ENCODE results near the gene CDC42SE2. TPM values are rescaled to one million over a fixed set of nuclear protein-coding genes. Genes with fewer than 3 reads are reported as not detected.
A peak's percentile ranks its signal among the peaks of the same experiment; 100 is the strongest.

CDC42SE2 gene
- 100 to 1,000 TPM; 163 to 166 TPM for total RNA-seq

- Mint-ChIP-seq H3K36me3 (ENCODE audit: low read depth) (peaks cover 53% of the 10 kb centered on the region), H3K9me3 (no peaks in the 10 kb centered on the region), H3K4me1 (peaks cover 51% of the 10 kb centered on the region), H3K27ac (peak within 1 kb of the TSS; percentile 90), H3K4me3 (peak within 1 kb of the TSS; percentile 93), H3K27me3 (no peaks in the 10 kb centered on the region)
- peak; percentile 89 for DNase-seq
- ChIA-PET CTCF (interaction anchor here (0.7 to 7.5 kb wide), 19 partner anchors 10 to 187 kb away, joined by 3 to 88 read pairs (median 4); partner anchors contain the start of gene HINT1), POLR2A (interaction anchor here (0.6 to 15.7 kb wide), 43 partner anchors 9 to 372 kb away, joined by 3 to 572 read pairs (median 6); partner anchors contain the start of gene HINT1)
Observed at GRCh38 chr5:131263648-131264450, at the start of gene CDC42SE2. Gene CDC42SE2 (plus strand): TSS chr5:131264053. CDS start chr5:131359494, 95,441 bp downstream.

GRCh38 chr5:131214609-131215227, 49.1 kb upstream of the CDC42SE2 start:
- CTCF ChIA-PET = interaction anchor here (1.5 kb wide), 2 partner anchors 8 to 12 kb away, joined by 3 read pairs; no protein-coding TSS in a partner anchor
- POLR2A ChIA-PET = interaction anchor here (0.9 to 2.4 kb wide), 11 partner anchors 8 to 51 kb away, joined by 3 to 13 read pairs (median 3); partner anchors contain the start of genes CDC42SE2 and HINT1
- Mint-ChIP-seq H3K27me3 (no peaks in the 10 kb centered on the region), H3K4me1 (peaks cover 52% of the 10 kb centered on the region), H3K36me3 (ENCODE audit: low read depth) (peaks cover 17% of the 10 kb centered on the region), H3K4me3 (no peak overlapping the region), H3K9me3 (no peaks in the 10 kb centered on the region), H3K27ac (no peak overlapping the region)
- DNase-seq = no peak

GRCh38 chr5:131217791-131218190, 46.1 kb upstream of the CDC42SE2 start:
- Mint-ChIP-seq H3K4me3 (no peak overlapping the region), H3K4me1 (peaks cover 41% of the 10 kb centered on the region), H3K36me3 (ENCODE audit: low read depth) (peaks cover 15% of the 10 kb centered on the region), H3K9me3 (no peaks in the 10 kb centered on the region), H3K27ac (no peak overlapping the region), H3K27me3 (no peaks in the 10 kb centered on the region)
- POLR2A ChIA-PET = no interaction called here
- CTCF ChIA-PET = interaction anchor here (0.7 kb wide), 1 partner anchor 17 kb away, joined by 3 read pairs; no protein-coding TSS in a partner anchor
- DNase-seq = no peak

- ChIA-PET CTCF (no interaction called here), POLR2A (interaction anchor here (1.2 kb wide), 1 partner anchor 34 kb away, joined by 3 read pairs; no protein-coding TSS in a partner anchor)
- Mint-ChIP-seq H3K9me3 (no peaks in the 10 kb centered on the region), H3K4me1 (peaks cover 41% of the 10 kb centered on the region), H3K4me3 (no peak overlapping the region), H3K36me3 (ENCODE audit: low read depth) (peaks cover 15% of the 10 kb centered on the region), H3K27me3 (no peaks in the 10 kb centered on the region), H3K27ac (no peak overlapping the region)
- no peak for DNase-seq
Observed at GRCh38 chr5:131218392-131218791, 45.5 kb upstream of the CDC42SE2 start.

DNA sequence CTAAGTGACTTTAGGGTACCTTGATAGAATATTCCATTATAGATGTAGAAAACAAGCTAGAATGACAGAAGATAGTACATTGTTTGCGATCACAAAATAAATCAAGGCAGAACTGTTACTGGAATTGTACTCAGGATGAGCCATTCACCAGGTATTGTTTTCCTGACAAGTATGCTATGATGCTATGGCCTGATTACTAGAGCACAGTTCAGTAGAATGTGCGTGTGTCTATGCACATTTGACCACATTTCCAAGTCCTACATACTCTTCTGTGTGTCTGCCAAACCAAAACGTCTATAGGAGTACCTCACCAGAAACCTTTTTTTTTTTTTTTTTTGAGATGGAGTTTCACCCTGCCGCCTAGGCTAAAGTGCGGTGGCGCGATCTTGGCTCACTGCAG, 43.3 kb upstream of the CDC42SE2 start:
- ChIA-PET POLR2A (interaction anchor here (1.0 to 3.3 kb wide), 3 partner anchors 32 to 91 kb away, joined by 3 to 17 read pairs (median 8); partner anchors contain the start of gene CDC42SE2), CTCF (interaction anchor here (1.0 kb wide), 1 partner anchor 9 kb away, joined by 3 read pairs; no protein-coding TSS in a partner anchor)
- Mint-ChIP-seq H3K4me1 (peaks cover 29% of the 10 kb centered on the region), H3K27ac (no peak overlapping the region), H3K27me3 (no peaks in the 10 kb centered on the region), H3K36me3 (ENCODE audit: low read depth) (peaks cover 11% of the 10 kb centered on the region), H3K9me3 (no peaks in the 10 kb centered on the region), H3K4me3 (no peak overlapping the region)
- no peak for DNase-seq

- H3K27ac Mint-ChIP-seq = no peak overlapping the region
- ChIA-PET POLR2A (interaction anchor here (1.0 to 3.3 kb wide), 8 partner anchors 12 to 91 kb away, joined by 3 to 17 read pairs (median 3); partner anchors contain the start of gene CDC42SE2), CTCF (interaction anchor here (0.8 to 1.2 kb wide), 4 partner anchors 9 to 307 kb away, joined by 3 to 4 read pairs (median 4); no protein-coding TSS in a partner anchor)
- H3K4me1 Mint-ChIP-seq = peaks cover 29% of the 10 kb centered on the region
- no peak overlapping the region for H3K4me3 Mint-ChIP-seq
- H3K27me3 Mint-ChIP-seq = no peaks in the 10 kb centered on the region
- no peaks in the 10 kb centered on the region for H3K9me3 Mint-ChIP-seq
- DNase-seq = no peak
- H3K36me3 Mint-ChIP-seq (ENCODE audit: low read depth) = peaks cover 11% of the 10 kb centered on the region
Observed at GRCh38 chr5:131221008-131221703, 42.7 kb upstream of the CDC42SE2 start.

- peaks cover 29% of the 10 kb centered on the region for H3K4me1 Mint-ChIP-seq
- no peak overlapping the region for H3K4me3 Mint-ChIP-seq
- DNase-seq = no peak
- no peaks in the 10 kb centered on the region for H3K27me3 Mint-ChIP-seq
- H3K9me3 Mint-ChIP-seq = no peaks in the 10 kb centered on the region
- no peak overlapping the region for H3K27ac Mint-ChIP-seq
- ChIA-PET POLR2A (interaction anchor here (1.0 to 3.3 kb wide), 7 partner anchors 13 to 42 kb away, joined by 3 to 17 read pairs (median 3); partner anchors contain the start of gene CDC42SE2), CTCF (interaction anchor here (0.8 to 1.5 kb wide), 6 partner anchors 10 to 307 kb away, joined by 3 to 4 read pairs (median 3); no protein-coding TSS in a partner anchor)
- peaks cover 8% of the 10 kb centered on the region for H3K36me3 Mint-ChIP-seq (ENCODE audit: low read depth)
Observed at GRCh38 chr5:131221888-131222287, 42.0 kb upstream of the CDC42SE2 start.

GRCh38 chr5:131222731-131223130, 41.1 kb upstream of the CDC42SE2 start:
- Mint-ChIP-seq H3K27ac (no peak overlapping the region), H3K36me3 (ENCODE audit: low read depth) (peaks cover 2% of the 10 kb centered on the region), H3K4me3 (no peak overlapping the region), H3K9me3 (no peaks in the 10 kb centered on the region), H3K27me3 (no peaks in the 10 kb centered on the region), H3K4me1 (peaks cover 28% of the 10 kb centered on the region)
- POLR2A ChIA-PET = interaction anchor here (0.9 to 3.3 kb wide), 6 partner anchors 8 to 59 kb away, joined by 3 to 17 read pairs (median 3); partner anchors contain the start of gene CDC42SE2
- CTCF ChIA-PET = interaction anchor here (0.7 to 1.5 kb wide), 4 partner anchors 9 to 16 kb away, joined by 3 to 4 read pairs (median 3); no protein-coding TSS in a partner anchor
- DNase-seq = no peak

- Mint-ChIP-seq H3K27me3 (no peaks in the 10 kb centered on the region), H3K27ac (no peak overlapping the region), H3K9me3 (no peaks in the 10 kb centered on the region), H3K36me3 (ENCODE audit: low read depth) (peaks cover 2% of the 10 kb centered on the region), H3K4me1 (peaks cover 16% of the 10 kb centered on the region), H3K4me3 (no peak overlapping the region)
- DNase-seq = no peak
- POLR2A ChIA-PET = interaction anchor here (1.0 to 3.0 kb wide), 9 partner anchors 9 to 59 kb away, joined by 3 to 15 read pairs (median 5); partner anchors contain the start of genes CDC42SE2 and HINT1
- CTCF ChIA-PET = interaction anchor here (0.6 kb wide), 2 partner anchors 187 to 192 kb away, joined by 3 to 4 read pairs; no protein-coding TSS in a partner anchor
Observed at GRCh38 chr5:131223751-131224386, 40.0 kb upstream of the CDC42SE2 start.

DNA sequence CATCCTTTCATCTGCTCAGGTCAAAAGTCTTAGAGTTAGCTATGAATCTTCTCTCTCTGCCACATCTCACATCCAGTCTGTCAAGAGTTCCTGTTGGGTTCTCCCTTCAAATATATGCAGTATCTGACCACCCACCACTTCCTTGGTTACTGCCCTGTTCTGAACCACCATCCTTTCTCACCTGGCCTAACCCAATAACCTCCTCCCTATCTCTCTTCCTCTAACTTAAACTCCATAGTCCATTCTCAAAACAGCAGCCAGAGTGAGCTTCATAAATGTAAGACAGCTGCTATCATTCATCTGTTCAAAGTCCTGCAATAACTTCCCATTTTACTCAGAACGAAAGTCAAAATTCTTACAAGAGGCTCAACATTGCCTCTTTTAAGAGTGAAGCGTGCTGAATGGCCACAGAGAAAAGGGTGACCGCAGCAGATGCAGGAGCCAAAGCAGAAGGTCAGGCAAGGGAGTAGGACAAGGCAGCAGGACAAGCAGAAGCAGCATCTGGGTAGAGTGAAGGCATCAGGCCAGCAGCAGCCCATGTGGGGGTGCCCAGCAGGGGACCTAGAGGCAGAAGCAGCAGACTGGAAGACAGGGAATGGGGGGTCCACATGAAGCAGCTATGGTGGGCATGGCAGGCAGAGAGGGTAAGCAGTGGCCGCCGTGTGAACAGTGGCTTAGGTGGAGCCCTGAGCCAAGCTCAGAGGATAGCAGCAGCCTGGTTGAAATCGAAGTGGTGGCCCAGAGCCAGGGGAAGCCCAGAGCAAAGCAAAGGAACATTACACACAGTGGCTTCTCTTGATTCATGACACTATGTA, 39.3 kb upstream of the CDC42SE2 start:
- DNase-seq = peak; percentile 43
- Mint-ChIP-seq H3K36me3 (ENCODE audit: low read depth) (peaks cover 2% of the 10 kb centered on the region), H3K4me3 (no peak overlapping the region), H3K9me3 (no peaks in the 10 kb centered on the region), H3K27ac (no peak overlapping the region), H3K27me3 (no peaks in the 10 kb centered on the region), H3K4me1 (peaks cover 13% of the 10 kb centered on the region)
- ChIA-PET CTCF (interaction anchor here (0.6 to 1.1 kb wide), 4 partner anchors 12 to 192 kb away, joined by 3 to 4 read pairs (median 3); no protein-coding TSS in a partner anchor), POLR2A (interaction anchor here (0.8 to 1.5 kb wide), 9 partner anchors 10 to 172 kb away, joined by 3 to 15 read pairs (median 4); partner anchors contain the start of genes CDC42SE2 and HINT1)

Data from activated CD4-positive, alpha-beta memory T cell treated with anti-CD3 and anti-CD28 coated beads, Interleukin-2, amount 10 ng/mL, durations not matched to agents 7 days and 5 days (primary cell).